Uterus (tissue), 4 donors: ENCODE data around the gene SLC39A11. TPM values are rescaled to one million over a fixed set of nuclear protein-coding genes. Genes with fewer than 3 reads are reported as not detected.

ENCODE experiments used
- DNase-seq, 2 donors: peaks; one replicate each; pipeline ENCODE4 v3.0.0-alpha.2; 2019 to 2020
- H3K27ac ChIP-seq, 2 donors: fragments of 200-600 bp; sonication (generic); 1 replicate in 1 of 2; 2 replicates in 1 of 2; pipeline ENCODE4 v1.5.1; 2016 to 2018
- H3K27me3 ChIP-seq, 2 donors: fragments of 200-600 bp; sonication (generic); one replicate each; pipeline ENCODE4 v1.5.1; 2018 to 2019; ENCODE audit warnings: control low read depth in 1 of 2
- H3K36me3 ChIP-seq, 2 donors: fragments of 200-600 bp; sonication (generic); one replicate each; pipeline ENCODE4 v1.5.1; 2019; ENCODE audit warnings: control low read depth in 1 of 2
- H3K4me1 ChIP-seq, 2 donors: fragments of 200-600 bp; sonication (generic); one replicate each; pipeline ENCODE4 v1.5.1; 2018 to 2019; ENCODE audit warnings: control low read depth in 1 of 2
- H3K4me3 ChIP-seq, 2 donors: fragments of 200-600 bp; sonication (generic); 1 replicate in 1 of 2; 2 replicates in 1 of 2; pipeline ENCODE4 v1.5.1; 2018 to 2019; ENCODE audit warnings: mild to moderate bottlenecking in 1 of 2
- H3K9me3 ChIP-seq, 2 donors: fragments of 200-600 bp; sonication (generic); one replicate each; pipeline ENCODE4 v1.5.1; 2019; ENCODE audit warnings: control low read depth in 1 of 2
- CTCF ChIP-seq, 4 experiments: fragments of 200-600 bp in 2 of 4; fragments of 450-650 bp in 2 of 4; sonication (generic) in 2 of 4; IDR thresholded peaks; one replicate each; pipeline ENCODE4 v1.5.1; 2016 to 2019; ENCODE audit warnings: antibody characterized with exemption in 4 of 4, mild to moderate bottlenecking in 2 of 4, moderate library complexity in 1 of 4
- POLR2A ChIP-seq, 2 donors: fragments of 450-650 bp; IDR thresholded peaks; one replicate each; pipeline ENCODE4 v1.6.1; 2016; ENCODE audit warnings: antibody characterized with exemption in 2 of 2, mild to moderate bottlenecking in 1 of 2, moderate library complexity in 1 of 2
- intact Hi-C: fragments of 100-400 bp; cut with DNase I; formaldehyde crosslinking; loops from one replicate; pipeline ENCODE4 v1.15.1; 2023; ENCODE audit warnings: low total_unique reads
- total RNA-seq, 4 donors: library from RNA; depleted of rRNA in 3 of 4; stranded (reverse); fragments of >200 nt in 3 of 4; gene quantifications; one replicate each; pipeline versions ENCODE4 v1.1.0 to v1.2.4, GENCODE V29; 2014 to 2023
- donor health status: DM: yes; HTN: yes; CAD: no.

Gene SLC39A11
- total RNA-seq, 4 donors from 2014 or later, result 5.4 to 56.2 (median 21.0) TPM

DNA sequence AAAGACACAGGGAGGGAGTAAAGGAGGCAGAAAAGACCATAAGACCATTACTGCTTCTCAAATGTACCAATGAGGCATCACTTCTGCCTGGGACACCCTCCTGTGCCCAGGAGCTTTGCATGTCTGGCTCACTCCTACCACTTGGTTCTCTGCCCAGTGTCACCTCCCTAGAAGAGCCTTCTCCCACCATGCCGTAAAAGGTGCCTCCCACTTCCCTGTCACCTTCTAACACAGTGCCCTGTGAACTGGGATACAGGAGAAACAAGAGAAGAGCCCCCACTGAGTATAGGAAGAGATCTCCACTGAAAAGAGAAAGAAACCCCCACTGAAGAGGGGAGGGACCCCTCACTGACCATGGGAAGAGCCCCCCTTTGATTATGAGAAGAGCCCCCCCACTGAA lies 486.9 kb downstream of the SLC39A11 start:
- TF ChIP-seq CTCF (IDR thresholded peaks at IDR 0.05) (no peak), POLR2A (IDR thresholded peaks at IDR 0.05) (no peak)

GRCh38 chr17:72604518-72604917 lies 488.0 kb downstream of the SLC39A11 start:
- Histone ChIP-seq H3K36me3 (no peaks in the 10 kb centered on the region), H3K27ac (no peak overlapping the region), H3K4me3 (no peak overlapping the region), H3K9me3 (no peaks in the 10 kb centered on the region), H3K4me1 (no peaks in the 10 kb centered on the region), H3K27me3 (no peaks in the 10 kb centered on the region)
- TF ChIP-seq POLR2A (IDR thresholded peaks at IDR 0.05), result no peak
- no peak for TF ChIP-seq CTCF (IDR thresholded peaks at IDR 0.05)
- no peak for DNase-seq
- intact Hi-C loops, result no loop called here

More for the DNA sequence above, 486.9 kb downstream of the SLC39A11 start:
- intact Hi-C loops, result no loop called here
- no peak for DNase-seq
- H3K9me3 ChIP-seq, result no peaks in the 10 kb centered on the region
- H3K27me3 ChIP-seq, result no peaks in the 10 kb centered on the region
- no peaks in the 10 kb centered on the region for H3K4me1 ChIP-seq
- no peak overlapping the region for H3K27ac ChIP-seq
- H3K4me3 ChIP-seq, result no peak overlapping the region
- no peaks in the 10 kb centered on the region for H3K36me3 ChIP-seq

DNA sequence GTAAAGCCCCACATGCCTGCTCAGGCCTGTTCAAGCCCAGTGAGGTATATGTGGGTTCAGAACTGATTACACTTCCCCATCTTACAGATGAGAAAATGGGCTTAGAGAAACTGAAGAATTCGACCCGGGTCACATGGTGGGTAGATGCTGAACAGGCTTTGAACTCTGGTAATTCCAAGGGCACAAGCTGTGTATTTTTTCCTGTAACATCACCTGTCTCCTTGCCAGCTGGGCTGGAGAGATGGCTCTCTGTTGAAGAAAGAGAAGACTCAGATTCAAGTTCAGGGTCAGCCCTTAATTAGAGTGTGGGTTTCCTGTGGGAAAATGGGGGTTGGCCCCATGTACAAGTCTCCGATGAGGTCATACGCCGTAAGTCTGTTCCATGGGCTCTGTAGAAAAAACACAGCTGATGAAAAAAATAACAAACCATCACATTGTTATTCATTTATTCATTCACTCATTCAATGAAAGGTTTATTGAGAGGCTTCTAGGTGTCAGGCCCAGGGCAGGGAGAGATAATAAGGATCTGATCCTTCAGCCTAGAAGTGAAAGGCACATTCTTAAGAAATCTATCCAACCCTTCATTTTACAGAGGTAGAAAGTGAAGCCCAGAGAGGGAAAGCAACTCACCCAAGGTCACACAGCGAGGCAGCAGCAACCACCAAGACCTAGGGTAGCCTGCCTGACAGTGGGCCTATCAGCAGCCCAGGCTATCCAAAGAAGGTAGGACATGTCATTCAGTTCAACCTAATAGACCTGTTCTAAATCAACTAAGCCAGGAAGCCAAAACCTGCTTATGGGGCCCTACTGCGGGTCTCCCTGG lies 488.9 kb downstream of the SLC39A11 start:
- TF ChIP-seq CTCF (IDR thresholded peaks at IDR 0.05) (no peak), POLR2A (IDR thresholded peaks at IDR 0.05) (no peak)
- Histone ChIP-seq H3K4me3 (no peak overlapping the region), H3K27me3 (no peaks in the 10 kb centered on the region), H3K4me1 (no peaks in the 10 kb centered on the region), H3K27ac (no peak overlapping the region), H3K36me3 (no peaks in the 10 kb centered on the region), H3K9me3 (no peaks in the 10 kb centered on the region)
- intact Hi-C loops, result no loop called here
- no peak for DNase-seq

- no peaks in the 10 kb centered on the region for H3K27me3 ChIP-seq
- no peak for TF ChIP-seq CTCF (IDR thresholded peaks at IDR 0.05)
- no peak for TF ChIP-seq POLR2A (IDR thresholded peaks at IDR 0.05)
- DNase-seq, result no peak
- H3K36me3 ChIP-seq, result no peaks in the 10 kb centered on the region
- H3K4me3 ChIP-seq, result no peak overlapping the region
- no peaks in the 10 kb centered on the region for H3K4me1 ChIP-seq
- no peaks in the 10 kb centered on the region for H3K9me3 ChIP-seq
- intact Hi-C loops, result no loop called here
- H3K27ac ChIP-seq, result no peak overlapping the region
These were observed 489.7 kb downstream of the SLC39A11 start for GRCh38 chr17:72602517-72603419.

DNA sequence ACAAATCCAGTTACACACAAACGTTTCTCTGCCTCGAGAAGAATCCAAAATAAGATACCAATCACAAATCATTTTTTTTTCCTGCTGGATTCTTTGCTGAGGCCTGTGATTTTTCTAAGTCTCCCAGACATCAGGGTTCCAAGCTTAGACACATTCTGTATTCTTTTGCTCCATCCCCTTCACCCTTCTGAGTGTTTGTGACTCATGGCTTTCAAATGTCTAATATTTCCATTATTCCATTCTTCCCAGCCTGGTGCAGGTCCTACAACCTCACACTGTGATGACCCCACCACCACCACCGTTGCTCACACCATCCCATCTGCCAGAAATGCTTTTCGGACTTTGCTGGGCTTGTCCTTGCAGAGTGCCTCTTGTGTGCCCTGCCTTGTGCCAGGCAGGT lies 491.6 kb downstream of the SLC39A11 start:
- no peak overlapping the region for H3K4me3 ChIP-seq
- H3K27me3 ChIP-seq, result no peaks in the 10 kb centered on the region
- H3K9me3 ChIP-seq, result no peaks in the 10 kb centered on the region
- TF ChIP-seq POLR2A (IDR thresholded peaks at IDR 0.05), result no peak
- H3K36me3 ChIP-seq, result no peaks in the 10 kb centered on the region
- H3K4me1 ChIP-seq, result no peaks in the 10 kb centered on the region
- DNase-seq, result no peak
- intact Hi-C loops, result no loop called here
- no peak overlapping the region for H3K27ac ChIP-seq
